HG02642 (cell line): Measurements from ENCODE around the gene RASSF10.
"Not testable (repeated sequence)": the region's sequence is repeated elsewhere in the genome, so short reads cannot be mapped to it uniquely, and the experiment has no call there.

Experiments
- ATAC-seq: cut with Tn5 transposase; IDR thresholded peaks from one replicate; pipeline ENCODE4 v1.9.1; 2021; ENCODE audit warnings: mild to moderate bottlenecking; ENCODE audit not compliant: unreplicated experiment, poor library complexity

Gene RASSF10

DNA sequence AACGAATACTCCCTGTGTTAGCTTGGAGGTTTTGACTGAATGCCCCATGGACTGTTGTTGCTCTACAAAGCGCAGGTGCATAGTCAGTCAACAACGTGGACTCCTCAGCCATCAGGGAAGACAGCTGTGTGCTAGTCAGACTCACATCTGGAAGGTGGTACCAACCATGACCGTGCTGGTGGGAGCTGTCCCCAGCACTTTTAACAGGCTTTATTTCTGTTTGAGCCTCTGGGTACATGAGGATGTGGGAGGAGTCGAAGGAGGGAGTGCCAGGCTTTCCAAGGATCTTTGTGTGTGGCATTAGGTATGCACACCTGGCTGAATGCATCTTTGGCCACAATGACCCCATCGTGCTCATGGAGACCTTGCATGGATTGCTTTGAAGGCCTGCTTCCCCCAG lies 6.6 kb downstream of the RASSF10 start:
- ATAC-seq = no peak

DNA sequence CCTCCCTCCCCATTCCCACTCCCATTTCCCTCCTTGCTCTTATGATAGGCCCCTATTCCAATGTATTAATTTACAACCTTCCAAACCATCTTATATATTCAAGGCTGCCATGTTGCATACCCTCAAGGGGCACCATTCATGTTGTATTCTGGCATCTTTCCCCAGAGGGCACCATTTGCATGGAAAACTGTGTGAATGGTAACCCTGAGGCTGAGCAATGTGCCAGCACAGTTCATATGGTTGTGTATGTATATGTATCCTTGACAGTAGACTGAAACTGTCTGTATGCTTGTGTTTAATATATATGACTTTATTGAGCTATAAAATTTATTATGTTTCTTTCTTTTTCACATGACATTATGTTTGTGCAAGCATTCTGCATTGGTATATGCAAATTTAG lies 7.3 kb downstream of the RASSF10 start:
- ATAC-seq = no peak

DNA sequence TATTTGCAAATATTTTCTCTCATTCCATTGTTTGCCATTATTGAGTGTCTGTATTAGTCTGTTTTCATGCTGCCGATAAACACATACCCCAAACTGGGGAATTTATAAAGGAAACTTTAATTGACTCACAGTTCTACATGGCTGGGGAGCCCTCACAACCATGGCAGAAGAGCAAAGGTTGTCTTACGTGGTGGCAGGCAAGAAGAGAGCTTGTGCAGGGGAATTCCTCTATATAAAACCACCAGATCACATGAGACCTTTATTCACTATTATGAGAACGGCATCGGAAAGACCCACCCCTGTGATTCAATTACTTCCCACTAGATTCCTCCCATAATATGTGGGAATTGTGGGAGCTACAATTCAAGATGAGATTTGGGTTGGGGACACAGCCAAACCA lies 10.2 kb downstream of the RASSF10 start:
- ATAC-seq = no peak

DNA sequence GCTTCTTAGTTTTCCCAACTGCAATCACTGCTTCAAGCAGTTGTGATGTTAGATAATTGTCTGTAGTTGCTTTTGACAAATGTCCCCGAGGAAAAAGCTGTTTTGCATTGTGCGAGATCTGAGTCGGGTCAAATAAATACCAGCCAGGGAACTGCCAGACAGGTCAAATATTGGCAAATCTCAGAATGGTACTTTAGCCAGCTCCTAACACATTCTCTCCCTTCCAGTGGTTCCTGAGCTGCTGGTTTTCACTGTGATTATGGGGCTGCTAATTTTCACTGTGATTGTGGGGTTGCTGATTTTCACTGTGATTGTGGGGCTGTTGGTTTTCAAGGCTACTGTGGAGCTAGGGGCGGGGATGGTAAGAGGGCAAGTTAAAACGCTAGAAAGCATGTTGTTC lies 14.3 kb downstream of the RASSF10 start:
- no peak for ATAC-seq

DNA sequence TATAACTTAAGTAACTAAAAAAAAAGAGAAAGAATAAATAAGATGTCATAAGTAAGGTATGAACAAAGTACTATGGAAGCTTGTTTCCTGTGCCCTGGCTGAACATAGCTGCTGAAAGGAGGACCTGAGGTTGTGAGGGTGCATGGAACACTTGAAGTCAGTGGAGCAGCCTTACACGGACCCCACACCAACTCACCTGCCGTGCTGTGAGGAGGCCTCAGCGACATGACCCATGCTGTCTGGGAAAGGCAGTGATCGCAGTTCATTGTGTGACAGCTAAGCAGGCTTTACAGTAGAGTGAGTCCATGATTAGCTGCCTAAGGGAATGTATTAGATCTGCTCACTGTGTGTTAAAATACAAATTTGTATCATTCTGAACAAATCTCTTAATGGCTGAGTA lies 17.6 kb downstream of the RASSF10 start:
- ATAC-seq = no peak

DNA sequence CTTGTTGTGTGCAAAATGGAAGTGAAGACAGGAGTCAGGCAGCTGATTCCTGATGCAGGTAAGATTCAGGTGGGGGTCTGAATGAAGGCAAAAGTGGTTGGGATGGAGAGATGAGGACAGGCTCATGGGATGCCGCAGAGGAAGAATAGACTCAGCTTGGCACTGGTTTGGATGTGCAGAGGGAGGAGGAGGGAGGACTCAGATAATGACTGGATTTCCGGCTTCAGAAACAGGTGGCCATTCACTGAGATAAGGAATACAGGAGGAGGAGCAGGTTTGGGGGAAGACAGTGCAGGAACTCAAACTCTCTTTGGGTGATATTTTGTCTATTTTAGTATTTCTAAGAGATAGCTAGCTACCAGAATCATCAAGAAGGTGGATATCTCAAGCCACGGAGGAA lies 19.2 kb downstream of the RASSF10 start:
- ATAC-seq = no peak

GRCh38 chr11:13029872-13030271 lies 20.8 kb downstream of the RASSF10 start:
- no peak for ATAC-seq

DNA sequence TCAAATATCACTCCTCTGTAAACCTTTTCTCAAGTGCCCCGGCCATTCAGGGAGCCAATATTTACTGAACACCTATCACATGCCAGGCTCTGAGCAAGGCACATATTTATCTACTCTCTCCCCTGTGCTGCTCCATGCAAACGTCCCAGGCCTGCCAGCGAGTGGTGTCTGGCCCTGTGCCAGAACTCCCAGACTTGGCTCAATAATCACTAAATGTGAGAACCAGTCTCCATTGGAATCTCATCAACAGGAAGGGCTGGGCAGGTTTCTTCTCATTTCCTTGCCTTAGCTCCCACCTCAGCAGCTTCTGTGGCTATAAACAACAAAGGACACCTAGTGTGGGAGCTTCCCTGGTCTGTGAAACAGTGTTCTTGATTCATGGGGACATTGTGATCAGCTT lies 21.7 kb downstream of the RASSF10 start:
- no peak for ATAC-seq

DNA sequence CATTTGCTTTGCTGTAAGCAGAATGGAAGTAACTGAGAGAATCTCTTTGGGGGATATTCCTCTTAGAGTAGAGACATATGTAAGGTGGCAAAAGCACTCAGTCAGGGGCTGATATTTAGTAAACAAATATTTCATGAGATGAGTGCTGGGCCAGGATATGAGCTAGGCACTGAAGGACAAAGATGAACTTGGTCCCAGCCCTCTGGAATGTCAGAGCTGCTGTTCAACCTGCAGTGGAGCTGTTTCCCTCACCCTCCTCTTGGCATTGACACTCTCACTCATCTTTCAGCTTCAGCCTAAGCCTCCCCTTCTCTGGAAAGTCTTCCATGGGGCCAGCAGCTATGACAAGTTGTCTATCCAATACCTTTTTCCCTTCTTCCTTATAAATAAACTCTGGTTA lies 22.2 kb downstream of the RASSF10 start:
- ATAC-seq = no peak

GRCh38 chr11:13033760-13034533 lies 24.8 kb downstream of the RASSF10 start:
- ATAC-seq = no peak

GRCh38 chr11:13035711-13036110 lies 26.6 kb downstream of the RASSF10 start:
- ATAC-seq = no peak

GRCh38 chr11:13036235-13036634 lies 27.1 kb downstream of the RASSF10 start:
- ATAC-seq = no peak

GRCh38 chr11:13038366-13038765 lies 29.2 kb downstream of the RASSF10 start:
- no peak for ATAC-seq

DNA sequence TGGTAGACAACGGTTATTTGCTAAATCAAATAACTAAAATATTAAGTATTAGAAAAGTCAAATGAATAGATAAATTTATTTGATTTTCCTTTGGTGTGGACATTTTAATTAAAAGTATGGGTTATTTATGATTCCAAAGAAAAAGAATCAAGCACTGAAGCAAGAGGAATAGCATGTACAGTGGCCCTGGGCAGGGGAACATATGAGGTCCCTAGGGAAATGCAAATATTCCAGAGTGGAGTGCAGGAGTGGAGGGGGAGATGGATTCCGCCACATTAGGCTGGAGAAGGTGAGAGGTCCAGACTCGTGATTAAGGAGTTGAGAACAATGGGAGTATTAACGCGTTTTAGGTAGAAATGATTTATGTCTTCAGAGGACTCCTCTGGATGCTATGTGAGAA lies 30.0 kb downstream of the RASSF10 start:
- no peak for ATAC-seq

- no peak for ATAC-seq
Observed at GRCh38 chr11:13040969-13041561, 31.9 kb downstream of the RASSF10 start.

DNA sequence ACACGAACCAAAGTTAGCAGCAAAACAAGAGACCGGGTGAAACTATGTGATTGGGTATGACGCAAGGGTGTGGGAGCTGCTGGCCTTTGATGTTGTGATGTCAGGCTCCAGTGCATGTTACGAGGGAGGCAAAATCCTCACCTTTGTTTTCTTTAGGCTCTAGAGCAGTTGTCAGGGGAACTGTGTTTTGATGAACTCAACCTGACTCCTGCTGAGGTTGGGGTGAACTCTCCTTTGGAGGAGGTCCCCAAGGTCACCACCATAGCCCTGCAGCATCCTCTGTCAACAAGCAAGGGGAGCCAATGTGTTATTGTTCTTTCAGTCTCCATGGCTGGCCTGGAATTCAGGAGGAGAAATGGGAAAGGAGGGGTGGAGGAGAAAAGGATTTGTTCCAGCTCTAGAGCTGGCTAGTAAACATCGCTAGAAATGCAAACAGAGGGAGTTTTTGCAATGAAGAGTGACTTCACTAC lies 33.8 kb downstream of the RASSF10 start:
- ATAC-seq = no peak

- ATAC-seq = no peak
Observed at GRCh38 chr11:13043912-13044628, 35.0 kb downstream of the RASSF10 start.

DNA sequence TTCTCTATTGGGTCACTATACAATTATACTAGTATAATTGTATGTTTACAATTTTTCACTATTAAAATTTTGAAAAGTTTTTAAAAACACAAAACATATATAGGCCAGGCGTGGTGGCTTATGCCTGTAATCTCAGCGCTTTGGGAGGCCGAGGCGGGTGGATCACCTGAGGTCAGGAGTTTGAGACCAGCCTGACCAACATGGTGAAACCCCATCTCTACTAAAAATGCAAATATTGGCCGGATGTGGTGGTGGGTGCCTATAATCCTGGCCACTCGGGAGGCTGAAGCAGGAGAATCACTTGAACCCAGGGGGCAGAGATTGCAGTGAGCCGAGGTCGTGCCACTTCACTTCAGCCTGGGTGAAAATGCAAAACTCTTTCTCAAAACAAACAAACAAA lies 36.0 kb downstream of the RASSF10 start:
- not testable (repeated sequence) for ATAC-seq

GRCh38 chr11:13045734-13046133 lies 36.6 kb downstream of the RASSF10 start:
- no peak for ATAC-seq

- ATAC-seq = no peak
Observed at GRCh38 chr11:13046637-13047570, 37.8 kb downstream of the RASSF10 start.
